ACC112 (cell line): Measurements from ENCODE around the gene NAGK.
A peak's percentile ranks its signal among the peaks of the same experiment; 100 is the strongest.
"Not testable (repeated sequence)": the region's sequence is repeated elsewhere in the genome, so short reads cannot be mapped to it uniquely, and the experiment has no call there.

Experiments
- H2AFZ ChIP-seq: fragments of 200-600 bp; sonication (generic); one replicate; pipeline ENCODE4 v1.6.0; 2017; ENCODE audit warnings: antibody characterized with exemption, low read length; ENCODE audit not compliant: unreplicated experiment
- H3K27ac ChIP-seq: fragments of 200-600 bp; sonication (generic); 2 replicates; pipeline ENCODE4 v1.5.1; 2014; ENCODE audit warnings: low read depth, mild to moderate bottlenecking, antibody characterized with exemption, low read length, moderate library complexity
- H3K27me3 ChIP-seq: fragments of 200-600 bp; sonication (generic); 2 replicates; pipeline ENCODE4 v1.6.1; 2014; ENCODE audit warnings: mild to moderate bottlenecking, antibody characterized with exemption, low read length, moderate library complexity, mixed read lengths; ENCODE audit not compliant: insufficient read depth
- H3K36me3 ChIP-seq: fragments of 200-600 bp; sonication (generic); 2 replicates; pipeline ENCODE4 v1.6.1; 2016; ENCODE audit warnings: mild to moderate bottlenecking, antibody characterized with exemption, low read length, moderate library complexity, mixed read lengths; ENCODE audit not compliant: insufficient read depth
- H3K4me1 ChIP-seq: fragments of 200-600 bp; sonication (generic); one replicate; pipeline ENCODE4 v1.6.1; 2016; ENCODE audit warnings: low read length, mixed read lengths; ENCODE audit not compliant: insufficient read depth, unreplicated experiment, control insufficient read depth
- H3K4me3 ChIP-seq: fragments of 200-600 bp; sonication (generic); 2 replicates; pipeline ENCODE4 v1.5.1; 2014; ENCODE audit warnings: mild to moderate bottlenecking, low read depth, low read length
- H3K79me2 ChIP-seq: fragments of 200-600 bp; sonication (generic); one replicate; pipeline ENCODE4 v1.6.0; 2016; ENCODE audit warnings: low read length; ENCODE audit not compliant: control insufficient read depth, unreplicated experiment, insufficient read depth

The NAGK gene

DNA sequence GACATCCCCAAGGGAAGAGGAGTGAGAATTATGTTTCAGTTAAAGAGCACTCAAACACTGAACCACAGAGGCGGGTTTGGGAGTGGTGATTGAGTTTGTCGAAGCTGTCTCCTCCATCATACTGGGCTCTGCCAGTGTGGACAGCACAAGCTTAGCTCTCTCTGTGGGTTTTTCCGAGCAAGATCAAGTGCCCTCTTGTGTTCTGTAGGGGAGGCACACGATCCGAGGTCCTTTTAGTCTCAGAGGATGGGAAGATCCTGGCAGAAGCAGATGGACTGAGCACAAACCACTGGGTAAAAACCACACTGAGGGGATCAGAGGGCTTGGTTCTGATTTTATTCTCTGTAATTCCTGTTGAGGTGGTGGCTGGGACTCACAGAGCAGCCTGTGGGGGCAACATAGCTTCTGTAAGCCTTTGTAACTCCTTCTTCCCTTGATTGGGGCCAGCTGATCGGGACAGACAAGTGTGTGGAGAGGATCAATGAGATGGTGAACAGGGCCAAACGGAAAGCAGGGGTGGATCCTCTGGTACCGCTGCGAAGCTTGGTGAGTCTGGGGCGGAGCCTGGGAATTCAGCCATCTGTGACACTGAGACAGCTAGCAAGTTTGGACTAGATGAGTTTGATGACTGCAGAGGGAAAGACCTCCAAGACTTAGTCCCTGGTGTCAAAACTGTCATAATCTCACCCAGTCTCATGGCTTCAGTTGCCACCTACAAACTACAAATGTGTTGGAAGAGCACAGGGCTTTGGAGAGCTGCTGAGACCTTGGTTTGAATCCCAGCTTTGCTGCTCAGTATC is 2.0 kb downstream of the NAGK start:
- no peak overlapping the region for H2AFZ ChIP-seq
- no peaks in the 10 kb centered on the region for H3K27me3 ChIP-seq
- peaks cover 4% of the 10 kb centered on the region; the same call in 1 of the 2 replicates for H3K36me3 ChIP-seq
- peaks cover 21% of the 10 kb centered on the region for H3K4me1 ChIP-seq
- peak overlapping the region; percentile 88 for H3K4me3 ChIP-seq
- H3K27ac ChIP-seq, result no peak overlapping the region
- H3K79me2 ChIP-seq, result peaks cover 48% of the 10 kb centered on the region

- Histone ChIP-seq H2AFZ (no peak overlapping the region), H3K27me3 (no peaks in the 10 kb centered on the region), H3K79me2 (peaks cover 48% of the 10 kb centered on the region), H3K4me3 (no peak overlapping the region), H3K4me1 (peaks cover 19% of the 10 kb centered on the region), H3K27ac (no peak overlapping the region), H3K36me3 (peaks cover 4% of the 10 kb centered on the region; the same call in 1 of the 2 replicates)
These were observed 3.4 kb downstream of the NAGK start for GRCh38 chr2:71071681-71072398.

- Histone ChIP-seq H3K36me3 (peaks cover 4% of the 10 kb centered on the region; the same call in 1 of the 2 replicates), H3K27me3 (no peaks in the 10 kb centered on the region), H2AFZ (no peak overlapping the region), H3K4me1 (peaks cover 16% of the 10 kb centered on the region), H3K79me2 (peaks cover 48% of the 10 kb centered on the region), H3K27ac (no peak overlapping the region), H3K4me3 (no peak overlapping the region)
These were observed 4.0 kb downstream of the NAGK start for GRCh38 chr2:71072492-71072891.

DNA sequence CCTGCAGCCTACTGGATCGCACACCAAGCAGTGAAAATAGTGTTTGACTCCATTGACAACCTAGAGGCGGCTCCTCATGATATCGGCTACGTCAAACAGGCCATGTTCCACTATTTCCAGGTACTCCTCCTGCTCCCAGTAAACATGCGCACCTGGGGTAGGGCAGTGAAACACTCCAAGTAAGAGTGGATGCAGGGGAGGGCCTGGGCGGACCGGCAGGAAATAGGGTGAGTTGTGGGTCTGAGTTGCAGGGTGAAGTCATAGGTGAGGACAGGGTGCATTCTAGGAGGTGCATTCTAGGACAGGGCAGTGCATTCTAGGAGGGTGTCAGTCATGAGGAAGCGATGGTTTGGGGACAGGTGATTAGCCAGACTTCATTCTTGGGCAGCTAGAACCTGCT is 5.0 kb downstream of the NAGK start:
- Histone ChIP-seq H3K27ac (no peak overlapping the region), H3K79me2 (peaks cover 48% of the 10 kb centered on the region), H3K27me3 (no peaks in the 10 kb centered on the region), H2AFZ (no peak overlapping the region), H3K4me3 (no peak overlapping the region), H3K4me1 (peaks cover 16% of the 10 kb centered on the region), H3K36me3 (peaks cover 4% of the 10 kb centered on the region; the same call in 1 of the 2 replicates)

GRCh38 chr2:71074893-71075395 is 6.5 kb downstream of the NAGK start:
- Histone ChIP-seq H3K27ac (no peak overlapping the region), H3K79me2 (peaks cover 34% of the 10 kb centered on the region), H3K4me3 (no peak overlapping the region), H3K4me1 (peaks cover 10% of the 10 kb centered on the region), H3K36me3 (peaks cover 4% of the 10 kb centered on the region; the same call in 1 of the 2 replicates), H3K27me3 (no peaks in the 10 kb centered on the region), H2AFZ (no peak overlapping the region)

DNA sequence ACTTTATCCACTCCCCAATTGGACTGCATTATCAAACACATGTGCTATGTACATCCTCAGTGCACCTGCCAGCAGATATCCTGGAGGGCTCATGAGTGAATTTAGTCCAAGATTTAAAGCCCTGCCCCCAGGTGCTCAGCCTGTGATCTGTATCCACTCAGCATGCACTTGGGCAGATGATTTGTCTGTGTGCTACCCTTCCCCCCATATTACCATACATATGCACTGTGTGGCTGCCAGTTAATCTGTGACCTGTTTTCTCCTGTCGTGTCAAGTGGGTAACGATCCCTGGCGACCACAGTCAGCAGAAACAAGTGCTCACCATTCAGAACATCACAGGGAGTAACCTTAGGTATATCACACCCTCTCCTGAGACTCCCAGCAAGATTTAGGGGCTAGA is 10.2 kb downstream of the NAGK start:
- peaks cover 3% of the 10 kb centered on the region; the same call in 1 of the 2 replicates for H3K36me3 ChIP-seq
- no peaks in the 10 kb centered on the region for H3K4me1 ChIP-seq
- no peak overlapping the region for H3K4me3 ChIP-seq

DNA sequence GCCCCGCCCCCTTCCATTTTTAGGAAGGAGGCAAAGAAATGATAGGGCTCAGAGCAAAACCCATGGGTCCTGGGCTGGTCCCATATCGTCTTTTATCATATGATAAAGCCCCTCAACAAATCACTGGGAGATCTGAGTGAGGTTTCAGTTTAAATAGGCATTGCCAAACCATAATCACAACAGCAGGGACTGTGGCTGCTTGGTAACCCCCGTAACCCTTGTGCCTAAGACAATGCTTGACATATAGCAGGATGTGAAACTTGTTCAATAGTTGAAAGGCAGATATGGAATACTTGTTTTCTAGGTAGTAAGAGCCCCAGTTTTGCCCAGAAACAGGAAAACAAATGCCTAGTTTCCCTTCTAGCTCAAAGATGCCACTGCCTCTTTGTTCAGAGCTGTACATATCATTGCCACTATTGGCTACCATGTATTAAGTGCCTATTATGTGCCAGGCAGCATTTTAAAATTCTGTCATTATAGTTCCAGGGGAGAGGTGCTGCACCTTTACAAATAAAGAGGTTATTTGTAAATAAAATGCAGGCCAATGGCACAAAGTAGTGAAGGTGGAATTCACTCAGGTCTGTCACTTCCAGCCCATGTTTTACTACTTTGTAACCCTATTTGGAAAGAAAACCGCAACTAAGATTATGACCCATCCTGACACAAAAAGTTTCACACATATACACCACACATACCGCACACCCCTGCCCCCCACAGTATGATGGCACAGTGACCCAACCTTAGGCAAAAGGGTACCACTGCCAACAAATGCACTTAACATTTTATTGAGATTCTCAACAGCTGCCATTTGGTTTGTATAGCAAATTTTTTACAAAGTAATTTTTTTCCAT is 14.2 kb downstream of the NAGK start:
- Histone ChIP-seq H3K36me3 (no peaks in the 10 kb centered on the region), H3K4me3 (no peak overlapping the region), H3K4me1 (no peaks in the 10 kb centered on the region), H3K27me3 (no peaks in the 10 kb centered on the region), H2AFZ (no peak overlapping the region), H3K79me2 (no peaks in the 10 kb centered on the region), H3K27ac (no peak overlapping the region)

More for the DNA sequence above, 10.2 kb downstream of the NAGK start:
- no peak overlapping the region for H3K27ac ChIP-seq
- H2AFZ ChIP-seq, result no peak overlapping the region
- peaks cover 4% of the 10 kb centered on the region for H3K79me2 ChIP-seq
- no peaks in the 10 kb centered on the region for H3K27me3 ChIP-seq

DNA sequence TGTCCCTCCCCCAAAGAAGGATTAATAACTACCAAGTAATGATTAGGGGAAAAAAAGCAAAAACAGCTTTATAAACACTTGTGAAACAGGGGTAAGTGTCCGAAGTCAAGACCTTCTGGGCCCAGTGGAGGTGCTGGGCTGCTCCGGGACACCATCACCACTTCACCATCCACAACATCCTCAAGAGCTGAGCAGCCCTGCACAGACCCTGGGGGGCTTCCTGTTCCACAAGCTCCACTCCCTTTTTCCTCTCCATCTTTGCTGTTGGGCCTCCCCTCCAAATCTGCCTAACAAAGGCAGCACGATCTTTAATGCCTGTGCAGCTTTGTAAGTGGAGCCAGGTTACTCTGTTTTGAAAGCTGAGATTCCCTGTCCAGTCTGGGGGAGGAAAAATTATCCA is 14.8 kb downstream of the NAGK start:
- not testable (repeated sequence) for H3K27me3 ChIP-seq, H3K4me1 ChIP-seq, H3K36me3 ChIP-seq, H3K79me2 ChIP-seq, H2AFZ ChIP-seq, H3K4me3 ChIP-seq, H3K27ac ChIP-seq

DNA sequence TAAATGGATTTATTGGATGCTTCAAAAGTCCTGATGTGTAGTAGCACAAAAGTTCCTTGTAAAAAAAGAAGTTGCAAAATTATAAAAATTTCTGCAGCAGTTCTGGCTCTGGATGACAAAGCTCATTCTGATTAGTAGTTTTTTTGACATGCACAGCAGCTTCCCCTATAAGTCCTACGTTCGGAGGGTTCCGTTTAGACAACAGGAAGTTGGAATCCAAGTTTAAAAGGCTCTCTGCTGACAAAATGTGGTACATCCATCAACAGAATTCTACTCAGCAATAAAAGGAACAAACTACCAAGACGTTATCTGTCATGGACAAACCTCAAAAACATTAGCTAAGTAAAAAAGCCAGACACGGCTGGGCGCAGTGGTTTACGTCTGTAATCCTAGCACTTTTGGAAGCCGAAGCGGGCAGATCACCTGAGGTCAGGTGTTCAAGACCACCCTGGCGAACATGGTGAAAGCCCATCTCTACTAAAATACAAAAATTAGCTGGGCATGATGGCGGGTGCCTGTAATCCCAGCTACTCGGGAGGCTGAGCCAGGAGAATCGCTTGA is 15.4 kb downstream of the NAGK start:
- H3K79me2 ChIP-seq, H3K4me1 ChIP-seq, H2AFZ ChIP-seq, H3K27ac ChIP-seq, H3K36me3 ChIP-seq, H3K27me3 ChIP-seq, H3K4me3 ChIP-seq: not testable (repeated sequence)

GRCh38 chr2:71085325-71086003 is 17.0 kb downstream of the NAGK start:
- H3K4me3 ChIP-seq, H3K27me3 ChIP-seq, H3K4me1 ChIP-seq, H3K27ac ChIP-seq, H2AFZ ChIP-seq, H3K79me2 ChIP-seq, H3K36me3 ChIP-seq: not testable (repeated sequence)
